Measurements from ENCODE around the gene ME2.

DNA sequence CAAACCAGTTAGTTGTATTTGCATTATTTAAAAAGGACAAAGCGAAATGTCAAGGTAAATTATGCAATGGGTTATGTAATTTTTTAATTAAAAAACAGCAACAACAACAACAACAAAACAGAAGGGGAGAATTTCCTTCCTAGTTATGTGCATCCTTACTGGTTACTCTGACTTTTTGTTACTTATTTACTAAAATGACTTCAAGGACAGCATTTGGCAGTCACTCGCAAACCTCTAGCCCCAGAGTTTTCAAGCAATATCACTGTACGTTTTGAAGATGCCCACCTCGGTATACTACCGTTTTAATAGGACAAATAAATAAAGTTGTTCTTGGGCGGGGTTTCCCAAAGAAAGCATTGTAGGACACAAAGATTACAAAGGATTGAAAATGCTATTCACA lies 34.4 kb upstream of the ME2 start:
- TF ChIP-seq YY1 (IDR thresholded peaks at IDR 0.05; ENCODE audit: low read depth, low read length) (no peak), EZH2 (IDR thresholded peaks at IDR 0.05; ENCODE audit: low read depth, low read length, severe bottlenecking) (no peak), TAF1 (IDR thresholded peaks at IDR 0.05; ENCODE audit: low read depth, low read length) (no peak), MAFK (IDR thresholded peaks at IDR 0.05; ENCODE audit: low read depth, low read length) (no peak), POLR2AphosphoS5 (IDR thresholded peaks at IDR 0.05; ENCODE audit: low read depth, low read length) (no peak), EP300 (IDR thresholded peaks at IDR 0.05; ENCODE audit: borderline replicate concordance in 1 of 2, low read depth in 2 of 2, low read length in 2 of 2) (no peak), CBX8 (IDR thresholded peaks at IDR 0.05; ENCODE audit: borderline replicate concordance, low read depth, low read length) (no peak), RBBP5 (IDR thresholded peaks at IDR 0.05; ENCODE audit: borderline replicate concordance, low read depth, low read length) (no peak), BCL11A (IDR thresholded peaks at IDR 0.05; ENCODE audit: low read depth in 2 of 2, low read length in 2 of 2) (no peak), CHD2 (IDR thresholded peaks at IDR 0.05; ENCODE audit: low read length) (no peak)
- TF ChIP-seq, protein P1, sequence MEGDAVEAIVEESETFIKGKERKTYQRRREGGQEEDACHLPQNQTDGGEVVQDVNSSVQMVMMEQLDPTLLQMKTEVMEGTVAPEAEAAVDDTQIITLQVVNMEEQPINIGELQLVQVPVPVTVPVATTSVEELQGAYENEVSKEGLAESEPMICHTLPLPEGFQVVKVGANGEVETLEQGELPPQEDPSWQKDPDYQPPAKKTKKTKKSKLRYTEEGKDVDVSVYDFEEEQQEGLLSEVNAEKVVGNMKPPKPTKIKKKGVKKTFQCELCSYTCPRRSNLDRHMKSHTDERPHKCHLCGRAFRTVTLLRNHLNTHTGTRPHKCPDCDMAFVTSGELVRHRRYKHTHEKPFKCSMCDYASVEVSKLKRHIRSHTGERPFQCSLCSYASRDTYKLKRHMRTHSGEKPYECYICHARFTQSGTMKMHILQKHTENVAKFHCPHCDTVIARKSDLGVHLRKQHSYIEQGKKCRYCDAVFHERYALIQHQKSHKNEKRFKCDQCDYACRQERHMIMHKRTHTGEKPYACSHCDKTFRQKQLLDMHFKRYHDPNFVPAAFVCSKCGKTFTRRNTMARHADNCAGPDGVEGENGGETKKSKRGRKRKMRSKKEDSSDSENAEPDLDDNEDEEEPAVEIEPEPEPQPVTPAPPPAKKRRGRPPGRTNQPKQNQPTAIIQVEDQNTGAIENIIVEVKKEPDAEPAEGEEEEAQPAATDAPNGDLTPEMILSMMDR (IDR thresholded peaks at IDR 0.05; ENCODE audit: control extremely low read depth in 1 of 3, insufficient read depth in 1 of 3, low read depth in 1 of 3, low read length in 3 of 3) = no peak

Measured in H1 (cell line).